Activated CD8-positive, alpha-beta memory T cell treated with anti-CD3 and anti-CD28 coated beads, Interleukin-2, amount 50 U/mL, for 24 hours (primary cell): ENCODE measurements around the gene FBLN5.

Source experiments
- DNase-seq: peaks from one replicate; pipeline ENCODE4 v3.0.0-alpha.2; 2020; ENCODE audit errors: extremely low read depth

FBLN5 gene

DNA sequence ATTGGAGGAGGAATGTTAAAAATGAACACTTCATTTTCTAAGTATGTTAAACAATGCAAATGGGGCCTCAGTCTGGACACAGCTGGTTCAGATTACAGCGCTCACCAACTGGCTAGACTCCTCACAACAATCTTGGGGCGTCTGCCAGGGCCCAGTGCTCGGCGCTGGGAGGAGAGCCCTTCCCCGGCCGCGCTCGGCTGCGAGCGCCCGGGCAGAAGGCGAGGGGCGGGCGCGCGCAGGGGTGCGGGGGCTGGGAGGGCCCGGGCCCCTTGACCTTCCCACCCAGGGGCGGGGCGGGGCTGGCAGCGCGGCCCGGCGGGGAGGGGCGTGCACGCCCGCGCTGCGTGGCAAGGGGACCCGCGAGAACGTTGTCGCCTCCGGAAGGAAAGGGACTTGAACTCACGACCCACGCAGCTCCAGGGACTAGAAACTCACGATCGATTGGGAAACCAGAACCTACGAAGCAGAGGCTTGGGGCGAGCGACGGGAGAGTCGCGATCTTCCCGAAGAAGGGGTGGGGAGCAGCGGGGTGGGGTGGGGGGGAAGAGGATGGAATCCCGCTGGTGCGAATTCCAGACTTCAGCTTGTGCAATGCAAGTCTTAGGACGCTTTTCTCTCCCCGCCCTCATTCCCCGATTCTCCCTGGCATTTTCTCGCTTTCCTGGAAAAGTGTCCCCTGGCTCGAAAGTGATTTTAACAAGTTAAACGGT is at the start of gene FBLN5:
Gene FBLN5 (minus strand): TSS at position 220 of the 710 bp plus-strand sequence. CDS start 465 bp downstream, outside the sequence.
- DNase-seq: no peak

DNA sequence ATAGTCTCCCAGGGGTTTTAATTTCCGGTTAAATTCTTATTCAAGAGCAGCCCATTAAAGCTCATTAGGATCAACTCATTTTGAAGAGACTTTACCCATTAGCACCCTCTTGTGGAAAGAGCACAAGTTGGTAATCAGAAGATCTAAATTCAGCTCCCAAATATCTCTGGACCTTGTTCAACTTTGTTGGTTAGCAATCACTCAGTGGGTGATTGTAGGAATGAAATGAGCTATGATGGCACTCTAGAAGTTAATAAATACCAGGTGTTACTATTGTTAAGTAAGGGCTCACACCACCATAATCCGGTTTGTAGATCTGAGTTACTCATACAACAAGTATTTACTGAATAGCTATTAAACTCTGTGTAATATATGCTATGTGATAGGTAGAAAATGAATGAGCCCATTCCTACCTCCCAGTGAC is 49.5 kb upstream of the FBLN5 start:
- no peak for DNase-seq

DNA sequence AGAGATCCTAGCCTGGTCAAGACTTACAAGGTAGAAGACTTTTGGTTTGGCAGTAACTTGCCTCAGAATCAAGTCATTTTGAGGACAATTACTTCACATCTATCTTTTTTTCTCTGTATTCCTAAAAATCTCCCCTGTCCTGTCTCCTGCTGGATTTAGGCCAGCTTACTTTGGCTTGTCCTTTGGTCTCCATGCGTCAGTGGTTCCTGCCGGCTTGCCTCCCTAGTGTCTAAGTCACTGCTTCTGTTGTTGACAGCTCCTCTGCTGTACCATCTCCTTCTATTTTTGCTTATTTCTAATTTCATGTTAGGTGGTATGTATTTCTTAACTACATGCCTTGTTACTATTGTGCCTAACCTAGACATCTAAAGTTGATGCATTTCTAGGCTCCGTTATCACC is 39.7 kb upstream of the FBLN5 start:
- DNase-seq: no peak

DNA sequence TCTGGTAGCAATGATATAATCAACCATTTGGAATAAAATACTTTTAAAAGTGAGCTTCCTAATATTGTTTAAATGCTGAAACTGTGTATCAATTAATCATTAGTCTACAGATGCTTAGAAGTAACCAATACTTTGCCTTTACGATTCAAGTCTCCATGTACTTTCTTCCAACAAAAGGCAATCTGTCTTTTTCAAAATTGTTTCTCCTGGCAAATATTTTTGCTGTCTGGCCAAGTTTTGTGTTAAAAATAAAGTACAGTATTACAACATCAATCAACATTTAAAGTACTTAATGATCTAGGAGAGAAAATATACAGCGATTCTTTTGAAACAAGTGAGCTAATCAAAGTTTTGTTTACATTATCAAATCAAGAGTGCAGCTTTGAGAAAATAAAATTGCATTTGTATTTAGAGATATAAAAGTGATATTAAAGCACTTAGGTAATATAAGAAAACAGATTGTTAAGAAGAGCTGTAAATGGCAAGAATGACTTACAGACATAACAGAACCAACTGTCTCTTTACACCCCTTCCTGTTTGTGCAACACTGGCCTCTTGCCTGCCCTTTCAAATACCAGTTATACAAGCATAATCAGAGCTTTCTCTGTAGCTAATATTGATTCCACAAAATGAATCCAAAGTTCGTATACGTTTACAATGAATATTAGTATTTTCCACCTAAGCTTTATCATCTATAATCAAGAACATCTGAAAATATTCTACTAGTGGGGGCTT is 38.2 kb upstream of the FBLN5 start:
- no peak for DNase-seq

GRCh38 chr14:91985008-91985407 is 37.5 kb upstream of the FBLN5 start:
- DNase-seq: no peak

- DNase-seq: no peak
These were observed 36.1 kb upstream of the FBLN5 start for GRCh38 chr14:91983588-91983987.

DNA sequence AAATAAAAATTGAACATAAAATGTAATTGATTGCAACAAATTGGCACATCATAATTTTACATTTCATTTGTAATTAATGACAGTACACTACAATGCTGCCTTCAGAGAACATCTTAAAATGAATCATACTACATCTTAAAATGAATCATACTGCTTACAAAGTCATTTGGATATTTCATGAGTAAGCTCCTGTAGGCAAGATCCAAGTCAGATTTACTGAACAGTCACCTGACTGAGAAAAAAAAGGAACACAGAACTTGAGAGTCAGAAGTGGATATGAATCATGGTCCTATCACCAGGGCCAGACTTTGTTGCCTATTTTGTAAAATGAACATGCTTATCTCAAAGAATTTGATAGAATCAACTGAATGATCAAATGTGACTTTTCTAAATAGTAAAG is 32.7 kb upstream of the FBLN5 start:
- DNase-seq: no peak

- DNase-seq: no peak
These were observed 30.4 kb upstream of the FBLN5 start for GRCh38 chr14:91977884-91978283.

DNA sequence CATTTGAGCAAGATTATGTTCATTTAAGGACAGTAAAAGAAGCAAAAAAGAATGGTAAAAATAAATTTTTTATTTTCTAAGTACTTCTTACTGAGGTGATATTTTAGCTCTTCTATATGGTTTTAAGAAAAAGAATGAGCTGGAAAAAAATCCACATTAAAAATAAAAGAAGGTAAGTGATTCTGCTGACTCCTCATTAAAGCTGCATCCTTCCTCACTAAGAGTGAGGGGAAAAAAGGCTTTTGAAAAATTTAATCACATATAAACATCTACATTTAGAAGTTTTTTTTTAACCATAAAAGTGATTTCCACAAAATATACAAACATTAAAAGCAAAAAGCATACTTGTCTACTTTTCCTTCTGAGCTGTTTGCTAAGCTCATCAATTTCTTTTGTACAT is 28.3 kb upstream of the FBLN5 start:
- DNase-seq: no peak

- DNase-seq: no peak
These were observed 23.8 kb upstream of the FBLN5 start for GRCh38 chr14:91971188-91971778.

DNA sequence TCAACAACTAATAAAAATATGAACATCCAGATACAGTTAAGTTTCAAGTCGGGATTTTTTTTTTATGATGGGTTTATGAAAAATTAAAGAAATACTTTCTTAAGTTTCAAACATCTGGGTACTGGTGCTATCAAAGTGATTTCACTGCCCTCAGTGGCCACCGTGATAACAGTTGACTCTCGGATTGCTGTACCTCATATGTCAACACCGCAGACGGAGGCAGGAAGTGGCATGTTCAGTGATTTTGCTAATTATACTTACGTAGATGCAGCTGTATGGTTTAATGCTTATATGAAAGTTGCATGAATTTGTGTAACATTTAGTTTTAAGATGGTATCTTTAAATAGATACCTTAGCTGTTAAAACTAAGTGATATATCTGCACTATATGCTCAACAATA is 20.8 kb upstream of the FBLN5 start:
- DNase-seq: no peak

DNA sequence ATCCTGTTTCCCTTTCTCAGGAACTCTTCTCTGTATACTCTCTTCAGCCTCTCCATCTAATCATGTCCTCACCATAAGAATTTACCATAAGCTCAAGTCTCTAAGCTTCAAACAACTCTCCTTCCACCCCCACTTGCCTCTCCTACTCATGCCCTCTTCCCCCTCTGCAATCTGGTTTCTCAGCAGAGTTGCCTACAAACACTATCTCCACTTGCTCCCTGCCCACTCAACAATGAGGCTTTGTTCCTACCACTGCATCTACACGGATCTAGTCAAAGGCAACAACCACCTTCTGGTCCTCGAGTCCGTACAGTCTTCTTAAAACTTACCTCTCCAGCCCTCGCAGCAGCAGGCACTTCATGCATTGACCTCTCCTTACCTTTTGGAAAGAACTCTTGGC is 17.2 kb upstream of the FBLN5 start:
- no peak for DNase-seq

GRCh38 chr14:91964011-91964410 is 16.5 kb upstream of the FBLN5 start:
- no peak for DNase-seq

DNA sequence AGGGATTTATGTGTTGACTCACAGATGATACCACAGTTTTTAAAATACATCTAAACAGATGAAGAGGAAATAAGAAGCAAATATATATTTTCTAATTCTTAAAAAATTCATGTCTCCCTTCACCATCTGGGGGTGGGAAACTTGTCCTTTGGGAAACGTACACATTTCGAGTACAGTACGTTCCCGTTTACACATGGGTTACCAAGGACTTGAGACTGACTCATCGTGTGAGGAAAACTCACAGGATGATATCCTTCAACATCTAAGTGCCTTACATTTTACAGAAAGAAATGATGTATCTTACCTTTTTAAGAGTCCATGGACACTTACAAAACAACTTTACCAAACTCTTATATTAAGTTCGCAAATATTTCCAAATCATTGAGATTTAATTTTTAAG is 16.0 kb upstream of the FBLN5 start:
- DNase-seq: no peak

DNA sequence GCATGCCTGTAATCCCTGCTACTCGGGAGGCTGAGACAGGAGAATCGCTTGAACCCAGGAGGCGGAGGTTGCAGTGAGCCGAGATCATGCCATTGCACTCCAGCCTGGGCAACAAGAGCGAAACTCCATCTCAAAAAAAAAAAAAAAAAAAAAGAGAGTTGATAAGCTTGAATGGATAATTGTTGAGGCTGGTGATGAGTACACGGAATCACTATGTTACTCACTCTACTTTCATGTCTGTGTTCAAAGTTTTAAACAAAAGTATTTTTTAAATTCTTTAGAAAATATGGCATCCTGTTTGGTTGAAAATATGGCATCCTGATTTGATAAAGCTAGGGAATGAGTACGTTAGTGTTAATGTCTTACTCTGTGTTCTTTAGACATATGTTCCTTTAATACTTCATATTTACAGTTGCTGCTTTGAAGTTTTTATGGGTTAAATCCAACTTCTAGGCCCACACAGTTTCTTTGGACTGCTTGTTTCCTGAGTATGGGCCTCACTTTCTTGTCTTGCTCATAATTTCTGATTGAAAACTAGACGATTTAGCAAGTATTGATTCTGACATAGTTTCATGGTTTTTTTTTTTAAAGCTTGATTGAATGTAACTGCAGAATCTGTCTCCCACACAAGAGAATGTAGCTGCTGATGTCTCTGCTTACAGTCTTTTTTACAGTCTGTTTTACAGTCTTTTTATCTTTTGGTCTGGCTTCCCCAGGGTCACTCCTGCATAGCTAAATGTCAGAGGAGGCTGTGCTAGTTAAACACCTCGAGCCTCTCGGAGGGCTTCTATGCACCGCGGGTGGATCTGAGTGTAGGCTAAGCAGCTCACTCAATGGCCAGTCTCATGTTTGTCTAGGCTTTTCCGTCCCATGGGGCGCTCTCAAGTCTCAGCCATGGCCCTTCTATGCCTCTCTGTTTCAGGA is 14.1 kb upstream of the FBLN5 start:
- DNase-seq: no peak

DNA sequence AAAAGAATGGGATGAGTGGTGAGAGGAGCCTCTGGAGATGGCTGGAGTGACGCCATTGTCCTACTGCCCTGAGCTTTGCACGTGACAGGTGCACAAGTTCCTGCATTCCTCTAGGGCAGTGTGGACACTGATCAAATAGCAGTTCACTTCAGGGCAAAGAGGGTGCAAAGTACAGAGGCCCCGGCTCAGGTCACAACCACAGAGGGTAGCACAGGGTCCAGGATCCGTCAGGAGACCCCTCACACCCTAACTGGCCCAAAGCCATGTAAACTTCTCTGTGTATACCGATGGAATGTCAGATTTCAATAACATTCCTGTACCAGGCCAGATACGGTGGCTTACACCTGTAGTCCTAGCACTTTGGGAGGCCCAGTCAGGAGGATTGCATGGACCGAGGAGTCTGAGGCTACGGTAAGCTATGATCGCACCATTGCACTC is 10.4 kb upstream of the FBLN5 start:
- no peak for DNase-seq

DNA sequence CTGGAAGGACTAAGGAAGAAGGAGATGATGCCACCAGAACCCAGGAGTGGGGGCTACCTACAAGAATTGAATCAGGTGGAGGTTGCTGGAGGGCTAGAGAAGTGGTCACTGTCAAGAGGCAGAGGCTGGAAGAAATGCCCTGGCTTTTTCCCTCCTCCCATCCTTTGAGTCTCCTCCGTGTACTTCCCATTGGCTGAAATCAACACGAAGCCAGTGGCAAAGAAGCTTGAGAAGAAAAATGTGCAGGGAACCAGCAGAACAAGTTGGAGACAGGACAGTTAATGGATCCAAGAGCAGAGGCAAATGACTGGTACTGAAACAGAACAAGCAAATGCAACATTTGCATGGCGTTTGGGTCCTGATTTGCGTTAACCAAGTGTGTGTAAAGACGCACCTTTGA is 9.1 kb upstream of the FBLN5 start:
- no peak for DNase-seq

DNA sequence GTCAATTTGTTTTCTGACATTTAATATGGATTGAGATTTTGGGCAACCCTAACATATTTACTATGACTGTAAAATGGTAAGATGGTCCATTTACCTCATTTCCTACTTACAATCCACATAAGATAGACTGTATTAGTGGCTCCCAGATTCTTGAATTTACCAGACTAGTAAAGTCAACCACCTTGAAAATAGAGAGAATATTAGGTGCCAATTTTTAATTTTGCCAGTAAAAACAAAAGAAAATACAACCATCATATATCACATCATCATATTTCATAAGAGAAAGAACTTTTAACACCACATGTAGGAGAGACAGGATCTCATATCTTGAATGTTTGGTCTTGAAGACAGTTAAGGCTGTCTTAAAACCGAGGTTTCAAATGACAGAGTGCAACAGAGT is 7.7 kb upstream of the FBLN5 start:
- no peak for DNase-seq

DNA sequence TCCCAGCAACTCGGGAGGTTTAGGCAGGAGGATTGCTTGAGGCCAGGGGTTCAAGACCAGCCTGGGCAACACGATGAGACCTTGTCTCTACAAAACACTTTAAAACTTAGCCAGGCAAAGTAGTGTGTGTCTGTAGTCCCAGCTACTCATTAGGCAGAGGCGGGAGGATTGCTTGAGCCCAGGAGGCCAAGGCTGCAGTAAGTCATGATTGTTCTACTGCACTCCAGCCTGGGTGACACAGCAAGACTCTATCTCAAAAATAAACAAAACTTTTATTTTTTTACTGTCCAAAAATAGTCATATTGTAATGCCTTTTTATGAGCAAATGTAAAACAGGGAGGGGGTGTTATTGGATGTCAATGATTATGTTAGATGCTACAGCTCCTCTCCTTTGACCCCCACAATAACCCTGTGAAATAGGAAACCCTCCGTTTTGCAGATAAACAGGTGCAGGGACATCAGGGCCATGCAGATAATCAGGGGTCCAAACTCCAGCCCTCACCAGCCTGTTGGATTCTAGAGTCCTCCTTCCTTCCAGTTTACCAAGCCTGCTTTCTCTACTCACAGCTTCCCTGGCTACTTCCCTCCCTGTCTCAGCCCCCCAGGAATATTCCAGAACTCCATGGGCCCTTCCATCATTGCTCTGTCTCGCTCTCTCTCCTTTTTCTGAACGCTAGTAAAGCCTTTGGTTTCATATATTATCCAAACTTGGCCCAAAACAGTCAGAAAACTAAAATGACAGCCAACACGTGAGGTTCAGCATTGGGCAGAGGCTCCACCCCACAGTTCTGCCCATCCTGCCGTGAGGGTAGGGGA is 5.9 kb upstream of the FBLN5 start:
- no peak for DNase-seq

- no peak for DNase-seq
These were observed 646 bp downstream of the FBLN5 start for GRCh38 chr14:91946622-91947474.
